ENCODE measurements around the gene ITSN2.

ITSN2 gene

GRCh38 chr2:24174851-24175277 lies 185.5 kb downstream of the ITSN2 start, which contains the start of gene FAM228A:
FAM228A (plus strand) TSS chr2:24175053; CDS start chr2:24175481, 428 bp downstream.
- H3K4me3 ChIP-seq (ENCODE audit: low read depth, low read length) = no peak within 1 kb of the TSS
- TF ChIP-seq CTCF (IDR thresholded peaks at IDR 0.05; ENCODE audit: low read depth, low read length) = no peak

- TF ChIP-seq CTCF (IDR thresholded peaks at IDR 0.05; ENCODE audit: low read depth, low read length) = no peak
- no peak overlapping the region for H3K4me3 ChIP-seq (ENCODE audit: low read depth, low read length)
These were observed 191.3 kb downstream of the ITSN2 start for GRCh38 chr2:24169023-24169422.

DNA sequence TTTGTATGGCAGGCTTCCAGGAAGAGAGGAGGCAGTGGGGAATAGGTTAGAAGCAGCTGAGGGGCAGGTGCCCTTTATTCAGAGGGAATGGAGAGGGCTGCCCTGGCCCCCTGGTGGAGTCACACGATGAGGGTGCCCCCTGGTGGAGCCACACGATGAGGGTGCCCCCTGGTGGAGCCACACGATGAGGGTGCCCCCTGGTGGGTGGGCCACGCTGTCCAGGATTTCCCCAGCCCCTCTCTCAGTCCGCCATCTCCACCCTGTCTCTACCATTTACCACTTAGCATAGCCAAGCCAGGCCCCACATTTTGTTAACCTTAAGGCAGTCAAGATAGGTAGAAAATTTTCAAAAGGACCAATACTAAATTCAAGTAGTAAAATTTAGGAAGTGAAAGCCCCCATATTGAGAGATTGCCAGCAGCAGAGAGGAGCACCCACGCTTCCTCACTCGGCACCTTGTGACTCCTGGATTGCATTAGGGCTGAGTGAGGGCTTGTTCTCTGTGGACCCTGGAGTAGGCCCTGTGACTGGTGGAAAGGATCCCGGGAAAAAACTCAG lies 195.8 kb downstream of the ITSN2 start:
- peak; percentile 52 for TF ChIP-seq CTCF (IDR thresholded peaks at IDR 0.05; ENCODE audit: low read depth, low read length)
- H3K4me3 ChIP-seq (ENCODE audit: low read depth, low read length) = no peak overlapping the region

GRCh38 chr2:24163601-24164000 lies 196.7 kb downstream of the ITSN2 start:
- TF ChIP-seq CTCF (IDR thresholded peaks at IDR 0.05; ENCODE audit: low read depth, low read length) = no peak
- no peak overlapping the region for H3K4me3 ChIP-seq (ENCODE audit: low read depth, low read length)

DNA sequence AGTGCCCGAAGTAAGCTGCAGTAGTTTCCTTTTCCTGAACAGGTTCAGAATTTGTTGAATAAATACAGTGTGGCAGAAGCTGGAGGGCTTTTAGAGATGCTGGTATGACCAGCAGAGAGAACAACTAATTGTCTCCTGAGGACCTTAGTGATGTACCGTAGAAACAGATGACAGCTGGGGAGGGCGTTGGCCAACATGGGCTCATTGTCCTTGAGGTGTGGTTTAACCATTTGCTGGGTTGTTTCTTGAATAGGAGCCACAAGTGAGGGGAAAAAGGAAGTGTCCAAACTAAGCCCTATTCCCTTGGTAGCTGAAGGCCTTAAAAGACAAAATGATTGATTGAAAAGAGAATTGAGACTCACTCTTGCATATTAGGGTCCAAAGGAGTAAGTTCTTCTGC lies 197.2 kb downstream of the ITSN2 start:
- TF ChIP-seq CTCF (IDR thresholded peaks at IDR 0.05; ENCODE audit: low read depth, low read length) = no peak
- no peak overlapping the region for H3K4me3 ChIP-seq (ENCODE audit: low read depth, low read length)

- H3K4me3 ChIP-seq (ENCODE audit: low read depth, low read length) = no peak overlapping the region
- no peak for TF ChIP-seq CTCF (IDR thresholded peaks at IDR 0.05; ENCODE audit: low read depth, low read length)
These were observed 197.8 kb downstream of the ITSN2 start for GRCh38 chr2:24162494-24162893.

DNA sequence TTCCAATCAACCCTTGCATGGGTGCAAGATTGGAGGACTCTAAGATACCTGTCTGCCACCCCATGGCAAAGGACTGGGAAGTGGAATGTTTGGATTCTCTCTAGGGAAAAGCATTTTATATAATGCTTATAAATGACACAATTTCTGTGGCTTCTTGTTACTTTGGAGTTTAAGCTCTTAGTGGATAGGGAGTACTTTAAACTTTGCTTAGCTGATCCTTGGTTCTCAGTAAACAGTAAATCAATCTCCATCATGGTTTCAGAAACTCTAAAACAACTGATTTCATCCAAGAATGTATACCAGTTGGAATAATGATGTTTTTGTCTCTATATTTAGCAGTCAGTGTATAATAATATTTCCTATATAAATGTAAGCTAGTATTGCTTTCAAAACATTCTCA lies 199.6 kb downstream of the ITSN2 start:
- no peak overlapping the region for H3K4me3 ChIP-seq (ENCODE audit: low read depth, low read length)
- no peak for TF ChIP-seq CTCF (IDR thresholded peaks at IDR 0.05; ENCODE audit: low read depth, low read length)
